IgD-negative memory B cell (primary cell): ENCODE measurements around the gene LMBR1. TPM values are rescaled to one million over a fixed set of nuclear protein-coding genes. Genes with fewer than 3 reads are reported as not detected.
"Not testable (repeated sequence)": the region's sequence is repeated elsewhere in the genome, so short reads cannot be mapped to it uniquely, and the experiment has no call there.

Experiments used
- H3K27ac Mint-ChIP-seq, 3 donors: one replicate each; pipeline ENCODE4 v1.8.0; 2020 to 2022; ENCODE audit warnings: mild to moderate bottlenecking in 3 of 3, mixed read lengths in 3 of 3, moderate library complexity in 1 of 3
- H3K27me3 Mint-ChIP-seq: one replicate; pipeline ENCODE4 v1.8.0; 2021; ENCODE audit warnings: mixed read lengths
- H3K36me3 Mint-ChIP-seq: one replicate; pipeline ENCODE4 v1.8.0; 2020; ENCODE audit warnings: mild to moderate bottlenecking, mixed read lengths
- H3K4me1 Mint-ChIP-seq, 3 donors: one replicate each; pipeline ENCODE4 v1.8.0; 2020 to 2022; ENCODE audit warnings: mixed read lengths in 3 of 3, mild to moderate bottlenecking in 1 of 3
- H3K4me3 Mint-ChIP-seq, 4 donors: one replicate each; pipeline ENCODE4 v1.8.0; 2020 to 2022; ENCODE audit warnings: mild to moderate bottlenecking in 4 of 4, mixed read lengths in 4 of 4, moderate library complexity in 3 of 4
- H3K9me3 Mint-ChIP-seq, 3 donors: one replicate each; pipeline ENCODE4 v1.8.0; 2020 to 2021; ENCODE audit warnings: mixed read lengths in 3 of 3, mild to moderate bottlenecking in 1 of 3
- polyA plus RNA-seq: library from polyadenylated mRNA; unstranded; fragments of 300-500 nt; fragmentation: Illumina TruSeq; gene quantifications from one replicate; pipeline ENCODE4 v1.2.3, GENCODE V29; 2021

The LMBR1 gene
- polyA plus RNA-seq, 1 donor from 2014 or later: 29.2 TPM

DNA sequence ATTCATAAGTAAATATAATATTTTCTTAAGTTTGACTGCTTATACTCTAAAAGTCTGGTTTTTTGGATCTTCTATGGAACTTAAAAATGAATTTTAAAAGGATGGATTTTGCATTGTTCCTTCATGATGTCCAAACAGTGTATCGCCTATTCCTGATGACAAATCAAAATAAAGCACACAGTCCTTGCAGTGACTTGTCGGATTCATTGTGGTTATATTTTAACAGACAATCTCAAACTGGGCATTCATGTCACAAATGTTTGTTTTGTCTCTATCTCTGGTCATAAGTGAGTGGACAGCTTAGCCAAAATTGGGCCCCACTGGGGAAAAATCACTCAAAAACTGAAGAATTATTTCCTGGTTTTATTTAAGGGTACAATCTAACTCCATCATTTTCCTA is 74.8 kb downstream of the LMBR1 start:
- H3K9me3 Mint-ChIP-seq: no peaks in the 10 kb centered on the region
- no peak overlapping the region for H3K27ac Mint-ChIP-seq
- peaks cover 2% of the 10 kb centered on the region for H3K36me3 Mint-ChIP-seq
- peaks cover 0 to 2% (median 0%) of the 10 kb centered on the region in 3 donors for H3K4me1 Mint-ChIP-seq
- no peaks in the 10 kb centered on the region for H3K27me3 Mint-ChIP-seq
- no peak overlapping the region for H3K4me3 Mint-ChIP-seq

DNA sequence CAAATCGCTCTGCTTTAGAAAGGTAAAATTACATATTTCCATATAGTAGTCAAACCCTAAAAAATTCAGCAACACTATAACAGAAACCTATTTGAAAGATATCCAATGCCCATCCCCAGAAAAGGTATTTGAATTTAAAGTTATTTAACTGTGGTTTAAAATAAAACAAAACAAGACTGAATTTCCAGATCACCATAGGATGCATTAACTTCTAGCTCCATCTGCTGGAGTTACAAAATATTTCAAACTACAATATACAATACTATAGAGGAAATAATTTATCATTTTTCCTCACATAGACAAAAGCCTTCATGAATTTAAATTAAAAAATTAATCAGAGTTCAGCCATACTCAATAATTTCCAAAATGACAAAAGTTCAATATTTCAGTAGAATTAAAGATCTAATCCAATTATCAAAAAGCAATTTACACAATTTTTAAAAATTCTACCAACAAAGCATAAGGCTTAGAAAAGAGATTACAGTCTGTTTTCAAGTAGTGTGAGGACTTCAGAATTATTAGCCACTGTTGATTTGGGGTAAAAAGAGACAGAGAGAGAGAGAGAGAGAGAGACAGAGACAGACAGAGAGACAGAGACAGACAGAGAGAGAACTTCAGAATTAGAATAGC is 75.9 kb downstream of the LMBR1 start:
- Mint-ChIP-seq H3K4me3 (no peak overlapping the region), H3K36me3 (peaks cover 6% of the 10 kb centered on the region), H3K27me3 (no peaks in the 10 kb centered on the region), H3K27ac (no peak overlapping the region), H3K4me1 (peaks cover 0 to 2% (median 0%) of the 10 kb centered on the region in 3 donors), H3K9me3 (no peaks in the 10 kb centered on the region)

DNA sequence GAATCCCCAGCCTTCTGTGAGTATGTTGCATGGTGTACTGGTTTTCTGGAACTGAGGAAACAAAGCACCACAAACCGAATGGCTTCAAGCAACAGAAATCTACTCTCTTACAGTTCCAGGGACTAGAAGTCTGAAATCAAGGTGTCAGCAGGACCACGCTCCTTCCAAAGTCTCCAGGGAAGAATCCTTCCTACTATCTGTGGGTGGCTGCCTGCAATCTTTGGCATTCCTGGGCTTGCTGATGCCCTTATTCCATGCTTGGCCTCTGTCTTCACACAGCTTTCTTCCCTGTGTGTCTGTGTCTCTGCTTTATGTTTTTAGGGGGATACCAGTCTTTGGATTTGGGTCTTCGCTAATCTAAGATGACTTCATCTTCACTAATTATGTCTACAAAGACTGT is 81.3 kb downstream of the LMBR1 start:
- Mint-ChIP-seq H3K27me3 (no peaks in the 10 kb centered on the region), H3K9me3 (no peaks in the 10 kb centered on the region), H3K4me3 (no peak overlapping the region), H3K4me1 (peaks cover 0 to 3% (median 0%) of the 10 kb centered on the region in 3 donors), H3K36me3 (peaks cover 6% of the 10 kb centered on the region), H3K27ac (no peak overlapping the region)

DNA sequence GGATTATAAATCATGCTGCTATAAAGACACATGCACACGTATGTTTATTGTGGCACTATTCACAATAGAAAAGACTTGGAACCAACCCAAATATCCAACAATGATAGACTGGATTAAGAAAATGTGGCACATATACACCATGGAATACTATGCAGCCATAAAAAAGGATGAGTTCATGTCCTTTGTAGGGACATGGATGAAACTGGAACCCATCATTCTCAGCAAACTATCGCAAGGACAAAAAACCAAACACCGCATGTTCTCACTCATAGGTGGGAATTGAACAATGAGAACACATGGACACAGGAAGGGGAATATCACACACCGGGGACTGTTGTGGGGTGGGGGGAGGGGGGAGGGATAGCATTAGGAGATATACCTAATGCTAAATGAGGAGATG is 89.3 kb downstream of the LMBR1 start:
- not testable (repeated sequence) for H3K27ac Mint-ChIP-seq, H3K4me3 Mint-ChIP-seq, H3K4me1 Mint-ChIP-seq, H3K27me3 Mint-ChIP-seq, H3K9me3 Mint-ChIP-seq
- H3K36me3 Mint-ChIP-seq: peaks cover 13% of the 10 kb centered on the region

DNA sequence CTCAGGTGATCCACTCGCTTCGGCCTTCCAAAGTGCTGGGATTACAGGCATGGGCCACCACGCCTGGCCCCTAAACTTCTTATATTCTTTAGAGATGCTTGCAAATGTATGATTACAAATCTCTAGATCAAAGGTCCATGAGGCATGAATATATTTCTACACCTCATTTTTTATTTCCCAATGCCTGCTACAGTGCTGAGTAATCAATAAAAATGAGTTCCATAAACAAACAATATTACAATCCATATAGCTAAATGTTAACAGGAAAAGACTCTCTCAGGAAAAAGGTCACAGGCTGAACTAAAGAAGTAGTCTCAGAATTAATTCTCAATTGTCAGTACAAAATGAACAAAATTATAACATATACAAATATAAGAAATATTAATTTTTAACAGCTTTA is 90.8 kb downstream of the LMBR1 start:
- H3K9me3 Mint-ChIP-seq: peaks cover 0 to 2% (median 0%) of the 10 kb centered on the region in 3 donors
- H3K36me3 Mint-ChIP-seq: peaks cover 11% of the 10 kb centered on the region
- peaks cover 0 to 1% (median 1%) of the 10 kb centered on the region in 3 donors for H3K4me1 Mint-ChIP-seq

DNA sequence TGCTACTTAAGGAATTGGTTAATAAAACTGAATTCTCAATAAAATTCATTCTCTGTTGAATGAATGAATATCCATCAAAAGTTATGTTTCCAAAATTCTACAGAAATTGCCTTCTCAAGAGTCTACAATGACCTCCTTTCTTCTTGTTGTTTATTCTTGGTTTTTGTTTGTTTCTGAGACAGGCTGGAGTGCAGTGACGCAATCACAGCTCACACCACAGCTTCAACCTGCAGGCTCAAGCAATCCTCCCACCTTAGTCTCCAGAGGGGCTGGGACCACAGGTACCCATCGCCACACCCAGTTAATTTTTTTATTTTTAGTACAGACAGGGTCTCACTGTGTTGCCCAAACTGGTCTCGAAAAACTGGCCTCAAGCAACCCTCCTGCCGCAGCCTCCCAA is 97.6 kb downstream of the LMBR1 start:
- H3K9me3 Mint-ChIP-seq: no peaks in the 10 kb centered on the region
- H3K4me3 Mint-ChIP-seq: no peak overlapping the region
- peaks cover 2% of the 10 kb centered on the region for H3K36me3 Mint-ChIP-seq
- no peaks in the 10 kb centered on the region for H3K27me3 Mint-ChIP-seq
- H3K27ac Mint-ChIP-seq: no peak overlapping the region
- H3K4me1 Mint-ChIP-seq: no peaks in the 10 kb centered on the region

More for the DNA sequence above, 90.8 kb downstream of the LMBR1 start:
- Mint-ChIP-seq H3K27ac (no peak overlapping the region), H3K4me3 (no peak overlapping the region), H3K27me3 (no peaks in the 10 kb centered on the region)

DNA sequence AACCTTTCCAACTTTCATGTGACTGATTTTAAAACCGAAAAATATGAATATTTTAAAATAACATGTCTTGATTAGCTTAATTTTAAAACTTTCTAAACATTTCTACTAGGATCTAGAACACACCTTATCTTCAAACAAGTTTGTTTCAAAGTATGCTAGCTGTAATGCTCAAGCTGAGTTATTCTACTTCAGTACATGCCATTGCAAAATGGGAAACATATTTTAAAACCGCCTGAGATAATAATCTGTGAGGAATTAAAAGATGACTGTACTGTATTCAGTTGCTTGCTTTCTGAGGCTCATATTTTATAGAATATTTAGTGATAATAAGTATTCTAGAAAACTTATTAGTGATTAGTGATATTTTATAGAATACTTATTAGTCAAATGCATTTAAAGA is 99.6 kb downstream of the LMBR1 start:
- Mint-ChIP-seq H3K27me3 (no peaks in the 10 kb centered on the region), H3K4me1 (no peaks in the 10 kb centered on the region), H3K4me3 (no peak overlapping the region), H3K27ac (no peak overlapping the region), H3K36me3 (peaks cover 3% of the 10 kb centered on the region), H3K9me3 (no peaks in the 10 kb centered on the region)

DNA sequence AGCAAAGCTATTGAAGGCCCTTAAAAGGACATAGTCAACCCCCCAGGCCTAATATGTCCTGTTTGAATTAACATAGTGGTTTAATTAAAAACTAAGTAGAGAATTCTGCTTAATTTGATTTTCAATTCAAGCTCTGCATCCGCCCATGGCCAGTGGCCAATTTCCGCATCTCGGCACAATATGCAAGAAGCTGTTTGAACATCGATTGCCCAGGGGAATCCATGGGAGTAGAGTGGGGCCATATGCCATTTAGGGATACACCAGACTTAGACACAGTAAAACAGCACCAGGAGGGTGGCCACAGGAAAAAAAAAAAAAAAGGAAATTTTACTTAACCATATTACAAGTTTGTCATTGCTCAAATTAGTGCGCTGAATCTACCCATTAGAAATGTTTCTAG is 100.4 kb downstream of the LMBR1 start:
- Mint-ChIP-seq H3K27ac (no peak overlapping the region), H3K4me3 (peak overlapping the region in 1 of 4 donors; percentile 47), H3K4me1 (no peaks in the 10 kb centered on the region), H3K9me3 (no peaks in the 10 kb centered on the region), H3K27me3 (no peaks in the 10 kb centered on the region), H3K36me3 (peaks cover 5% of the 10 kb centered on the region)

DNA sequence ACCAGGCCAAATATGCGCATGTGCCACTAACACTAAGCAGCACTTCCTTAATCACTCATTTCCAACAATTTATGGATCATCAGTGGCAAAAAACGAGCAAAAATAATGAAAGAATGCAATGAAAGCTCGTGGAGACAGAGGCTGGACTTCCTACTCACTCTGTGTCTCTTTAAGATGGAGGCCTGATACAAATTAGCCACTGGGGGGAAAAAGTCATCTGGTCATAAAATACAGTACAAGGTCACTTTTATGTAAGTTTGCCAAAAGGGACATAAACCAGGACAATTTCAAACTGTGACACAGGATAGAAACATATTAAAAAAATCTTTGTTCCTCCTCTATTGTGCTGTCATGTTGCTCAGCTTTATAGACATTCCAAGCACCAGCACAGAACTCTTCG is 101.7 kb downstream of the LMBR1 start:
- H3K9me3 Mint-ChIP-seq: no peaks in the 10 kb centered on the region
- H3K36me3 Mint-ChIP-seq: peaks cover 4% of the 10 kb centered on the region
- H3K4me1 Mint-ChIP-seq: no peaks in the 10 kb centered on the region
- H3K27ac Mint-ChIP-seq: no peak overlapping the region
- no peaks in the 10 kb centered on the region for H3K27me3 Mint-ChIP-seq
- no peak overlapping the region for H3K4me3 Mint-ChIP-seq

DNA sequence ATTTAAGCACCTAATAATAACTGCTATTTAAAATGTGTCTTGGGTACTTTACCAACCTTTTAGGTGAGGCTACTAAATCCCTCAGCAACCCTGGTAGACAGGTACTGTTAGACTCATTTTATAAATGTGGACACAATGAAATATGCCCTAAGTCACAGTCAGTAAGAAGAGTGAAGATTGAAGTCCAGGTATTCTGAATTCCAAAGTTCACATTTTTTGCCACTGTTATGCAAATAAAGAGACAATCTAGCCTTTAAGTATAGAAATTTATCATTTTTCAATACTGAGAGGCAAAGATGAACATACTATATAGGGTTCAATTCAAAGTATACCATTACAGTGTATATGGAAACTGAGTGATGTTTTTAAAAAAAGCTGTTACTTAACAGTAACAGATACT is 102.7 kb downstream of the LMBR1 start:
- H3K9me3 Mint-ChIP-seq: no peaks in the 10 kb centered on the region
- peaks cover 3% of the 10 kb centered on the region for H3K36me3 Mint-ChIP-seq
- no peaks in the 10 kb centered on the region for H3K4me1 Mint-ChIP-seq
- H3K27me3 Mint-ChIP-seq: no peaks in the 10 kb centered on the region
- H3K4me3 Mint-ChIP-seq: no peak overlapping the region
- H3K27ac Mint-ChIP-seq: no peak overlapping the region

DNA sequence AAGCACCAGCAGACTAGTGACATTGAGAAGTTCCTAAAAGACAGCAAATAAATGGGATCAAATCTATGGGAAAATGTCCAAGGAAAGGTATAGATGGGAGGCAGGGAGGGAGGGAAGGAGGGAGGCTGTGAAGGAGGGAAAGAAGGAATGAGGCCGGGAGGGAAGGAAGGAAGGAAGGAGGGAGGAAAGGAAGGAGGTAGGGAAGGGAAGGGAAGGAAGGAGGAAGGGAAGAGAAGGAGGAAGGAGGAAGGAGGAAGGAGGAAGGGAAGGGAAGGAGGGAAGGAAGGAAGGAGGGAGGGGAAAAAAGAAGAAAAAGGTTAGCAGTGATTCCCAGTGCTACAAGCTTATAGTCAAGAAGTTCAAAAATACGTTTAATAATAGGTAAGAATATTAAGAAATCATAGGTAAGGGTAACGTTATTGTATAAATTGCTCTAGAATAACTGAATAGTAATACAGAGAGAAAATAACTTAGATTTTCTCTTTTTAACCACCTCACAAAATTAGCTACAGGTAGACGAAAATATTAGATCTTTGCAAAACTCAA is 106.9 kb downstream of the LMBR1 start:
- no peaks in the 10 kb centered on the region for H3K27me3 Mint-ChIP-seq
- H3K36me3 Mint-ChIP-seq: peaks cover 5% of the 10 kb centered on the region
- H3K4me1 Mint-ChIP-seq: peaks cover 7 to 13% (median 8%) of the 10 kb centered on the region in 3 donors
- no peak overlapping the region for H3K4me3 Mint-ChIP-seq
- peak overlapping the region in 1 of 3 donors; percentile 64 for H3K27ac Mint-ChIP-seq
- no peaks in the 10 kb centered on the region for H3K9me3 Mint-ChIP-seq

DNA sequence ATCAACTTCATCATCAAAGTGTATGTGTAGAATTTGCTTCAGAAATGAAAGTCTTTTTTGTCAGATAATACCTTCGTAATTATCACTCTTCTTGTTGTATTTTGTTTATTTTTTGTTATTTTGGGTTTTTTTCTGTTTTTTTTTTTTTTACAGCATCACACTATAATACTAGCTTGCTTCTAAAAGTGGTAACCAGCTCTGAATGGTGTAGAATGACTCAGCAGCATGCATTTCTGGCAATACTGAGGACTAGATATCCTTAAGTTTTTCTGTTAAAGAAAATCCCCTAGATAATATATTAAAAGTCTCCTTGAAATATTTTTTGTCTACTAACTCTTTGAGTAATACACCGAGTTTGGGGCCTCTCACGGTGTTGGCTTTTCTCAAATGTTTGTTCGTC is 109.1 kb downstream of the LMBR1 start:
- no peak overlapping the region for H3K4me3 Mint-ChIP-seq
- no peaks in the 10 kb centered on the region for H3K9me3 Mint-ChIP-seq
- H3K27me3 Mint-ChIP-seq: no peaks in the 10 kb centered on the region
- peaks cover 15 to 20% (median 17%) of the 10 kb centered on the region in 3 donors for H3K4me1 Mint-ChIP-seq
- no peak overlapping the region for H3K27ac Mint-ChIP-seq
- H3K36me3 Mint-ChIP-seq: peaks cover 5% of the 10 kb centered on the region

DNA sequence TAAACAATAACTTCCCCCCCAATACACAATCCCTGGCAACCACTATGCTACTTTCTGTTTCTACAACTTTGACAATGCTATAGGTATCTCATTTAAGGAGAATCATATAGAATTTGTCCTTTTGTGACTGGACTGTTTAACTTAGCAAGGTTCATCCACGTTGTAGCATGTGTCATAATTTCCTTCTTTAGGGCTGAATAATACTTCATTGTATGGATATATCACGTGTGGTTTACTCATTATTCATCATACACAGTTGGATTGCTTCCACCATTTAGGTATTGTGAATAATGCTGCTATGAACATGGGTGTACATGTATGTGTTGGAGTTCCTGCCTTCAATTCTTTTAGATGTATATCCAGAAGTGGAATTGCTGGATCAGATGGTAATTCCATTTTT is 111.0 kb downstream of the LMBR1 start:
- Mint-ChIP-seq H3K4me1 (peaks cover 17 to 23% (median 20%) of the 10 kb centered on the region in 3 donors), H3K27me3 (no peaks in the 10 kb centered on the region), H3K27ac (peak overlapping the region in 2 of 3 donors; percentile 65 to 83), H3K4me3 (peak overlapping the region in 1 of 4 donors; percentile 14), H3K9me3 (peaks cover 0 to 2% (median 0%) of the 10 kb centered on the region in 3 donors), H3K36me3 (peaks cover 10% of the 10 kb centered on the region)

DNA sequence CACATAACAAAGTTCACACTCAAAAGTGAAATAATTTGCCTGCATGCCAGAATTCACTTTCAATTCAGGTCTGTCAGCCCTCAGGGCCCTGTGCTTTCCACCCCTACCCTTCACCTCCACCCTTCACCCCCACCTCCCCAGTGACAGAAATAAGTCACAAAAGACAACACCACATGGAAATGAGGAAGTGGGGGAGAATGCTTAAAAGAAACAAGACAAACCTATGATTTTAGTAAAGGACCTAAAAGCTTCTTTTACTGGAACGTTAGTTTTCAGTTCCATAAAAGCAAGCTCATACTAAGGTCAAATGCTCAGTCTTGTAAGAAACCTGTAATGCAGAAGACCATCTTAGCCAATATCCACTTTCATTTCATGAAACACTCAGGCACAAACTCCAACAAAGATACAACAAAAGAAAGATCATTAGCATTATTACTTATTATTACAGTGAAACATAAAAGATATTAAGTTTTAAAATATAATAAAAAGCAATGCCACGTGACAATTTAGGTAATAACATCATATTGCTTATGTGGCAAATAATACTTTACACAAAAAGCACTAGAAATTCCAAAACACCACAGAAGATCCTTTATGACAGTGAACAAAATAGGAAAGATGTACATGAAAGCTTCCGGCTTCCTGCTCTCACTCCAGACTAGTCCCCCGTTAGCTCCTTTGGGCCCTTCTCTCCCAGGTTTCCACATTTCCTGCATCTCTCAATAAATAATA is 112.1 kb downstream of the LMBR1 start:
- Mint-ChIP-seq H3K27me3 (no peaks in the 10 kb centered on the region), H3K4me1 (peaks cover 17 to 23% (median 20%) of the 10 kb centered on the region in 3 donors), H3K4me3 (peak overlapping the region in 3 of 4 donors; percentile 23 to 77 (median 70)), H3K9me3 (peaks cover 0 to 2% (median 0%) of the 10 kb centered on the region in 3 donors), H3K27ac (peak overlapping the region; percentile 6 to 80 (median 64)), H3K36me3 (peaks cover 10% of the 10 kb centered on the region)

DNA sequence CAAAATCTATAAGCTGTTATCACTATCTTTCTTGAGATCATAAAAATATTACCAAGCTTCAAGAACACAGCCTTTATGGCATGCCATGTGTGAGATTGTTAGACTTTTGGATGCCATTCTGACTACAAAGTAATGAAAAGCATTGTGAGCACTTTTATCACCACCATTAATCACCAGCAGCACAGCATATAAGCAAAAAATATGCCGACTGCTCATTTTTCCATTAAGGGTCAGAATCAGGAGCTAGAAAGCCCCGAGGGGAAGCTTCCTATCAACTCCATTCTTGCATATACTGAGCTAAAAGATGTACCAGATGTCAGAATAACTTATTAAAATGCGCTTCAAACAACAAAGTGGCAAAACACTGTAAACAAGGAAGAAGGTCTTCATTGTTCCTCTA is 114.3 kb downstream of the LMBR1 start:
- Mint-ChIP-seq H3K4me1 (peaks cover 22 to 32% (median 27%) of the 10 kb centered on the region in 3 donors), H3K27me3 (no peaks in the 10 kb centered on the region), H3K4me3 (no peak overlapping the region), H3K27ac (no peak overlapping the region), H3K9me3 (peaks cover 0 to 2% (median 2%) of the 10 kb centered on the region in 3 donors), H3K36me3 (peaks cover 10% of the 10 kb centered on the region)
